ENCODE results near the gene GPR160. TPM values are rescaled to one million over a fixed set of nuclear protein-coding genes. Genes with fewer than 3 reads are reported as not detected.

The GPR160 gene, protein sequence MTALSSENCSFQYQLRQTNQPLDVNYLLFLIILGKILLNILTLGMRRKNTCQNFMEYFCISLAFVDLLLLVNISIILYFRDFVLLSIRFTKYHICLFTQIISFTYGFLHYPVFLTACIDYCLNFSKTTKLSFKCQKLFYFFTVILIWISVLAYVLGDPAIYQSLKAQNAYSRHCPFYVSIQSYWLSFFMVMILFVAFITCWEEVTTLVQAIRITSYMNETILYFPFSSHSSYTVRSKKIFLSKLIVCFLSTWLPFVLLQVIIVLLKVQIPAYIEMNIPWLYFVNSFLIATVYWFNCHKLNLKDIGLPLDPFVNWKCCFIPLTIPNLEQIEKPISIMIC
- 0.73 to 2.2 TPM (median 2.0 TPM) in 5 replicates for total RNA-seq (2022; extraction: Qiagen RNA extraction; ENCODE audit: low read depth)

DNA sequence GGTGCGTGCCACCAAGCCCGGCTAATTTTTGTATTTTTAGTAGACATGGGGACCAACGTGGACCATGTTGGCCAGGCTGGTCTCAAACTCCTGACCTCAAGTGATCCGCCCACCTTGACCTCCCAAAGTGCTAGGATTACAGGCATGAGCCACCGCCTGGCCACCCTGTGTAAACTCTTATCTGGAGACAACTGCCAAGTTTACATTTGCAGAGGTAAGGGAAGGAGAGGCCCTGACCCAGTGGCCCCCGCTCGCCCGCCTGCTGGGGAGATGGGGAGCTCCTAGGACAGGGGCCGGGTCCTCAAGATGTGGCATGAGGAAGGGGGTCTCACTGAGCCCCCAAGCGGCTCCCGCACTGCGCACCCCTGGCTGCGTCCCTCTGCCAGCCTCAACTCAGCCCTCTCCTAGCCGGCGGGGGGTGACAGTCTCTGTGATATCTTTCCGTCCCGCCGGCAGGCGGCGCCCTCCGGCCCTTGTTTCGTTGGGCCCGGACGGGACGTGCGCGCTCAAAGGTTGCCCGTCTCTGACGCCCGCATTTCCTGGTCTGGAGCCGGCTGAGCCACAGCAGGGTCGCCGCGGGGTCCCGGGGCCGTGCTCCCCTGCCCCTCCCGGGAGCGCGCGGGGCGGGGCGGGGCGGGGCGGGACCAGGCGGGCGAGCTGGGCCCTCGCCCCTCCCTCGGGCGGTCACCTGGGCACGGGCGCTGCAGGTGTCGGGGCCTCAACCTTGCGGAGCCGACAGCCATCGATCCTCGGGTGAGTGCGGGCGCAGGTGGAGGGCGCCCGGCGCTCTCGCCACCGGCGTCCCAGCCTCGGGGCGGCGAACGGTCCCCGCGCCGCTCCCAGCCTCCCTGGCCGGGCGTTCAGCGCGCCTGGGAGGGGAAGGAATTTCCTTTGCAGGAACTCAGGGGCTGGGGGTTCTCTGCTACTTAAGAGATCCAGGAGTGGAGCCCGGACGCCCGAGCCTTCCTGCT is at the start of gene GPR160:
TSS of gene GPR160 (plus strand) at position 533 of the 971 bp plus-strand sequence. CDS start 45,978 bp downstream, outside the sequence.

Other genes starting within 250 kb of the GPR160 start
- gene LRRIQ4, start 225.1 kb upstream of the GPR160 start, total RNA-seq (2022; extraction: Qiagen RNA extraction; ENCODE audit: low read depth): not detected in 5 replicates
- not detected in 5 replicates for gene LRRC34, start 225.1 kb upstream of the GPR160 start, total RNA-seq (2022; extraction: Qiagen RNA extraction; ENCODE audit: low read depth)
- not detected in 5 replicates for gene LRRC31, start 168.1 kb upstream of the GPR160 start, total RNA-seq (2022; extraction: Qiagen RNA extraction; ENCODE audit: low read depth)
- not detected in 5 replicates for gene SAMD7, start 126.4 kb upstream of the GPR160 start, total RNA-seq (2022; extraction: Qiagen RNA extraction; ENCODE audit: low read depth)
- gene SEC62, start 71.2 kb upstream of the GPR160 start, total RNA-seq (2022; extraction: Qiagen RNA extraction; ENCODE audit: low read depth): 78.8 to 164 TPM (median 91.3 TPM) in 5 replicates
- gene PHC3, start 143.7 kb downstream of the GPR160 start, total RNA-seq (2022; extraction: Qiagen RNA extraction; ENCODE audit: low read depth): 13.8 to 16.9 TPM (median 15.3 TPM) in 5 replicates
- 12.0 to 19.2 TPM (median 15.2 TPM) in 5 replicates for gene PRKCI, start 184.4 kb downstream of the GPR160 start, total RNA-seq (2022; extraction: Qiagen RNA extraction; ENCODE audit: low read depth)

Data from A549 treated with RU486 at 1 μM for 4 hours (cell line).